SH-SY5Y (cell line): ENCODE measurements around the gene AP1S3.

ENCODE experiments used
- GATA2 ChIP-seq: IDR thresholded peaks from 2 replicates; pipeline ENCODE4 v1.6.1; 2011; ENCODE audit warnings: mild to moderate bottlenecking, low read depth, low read length
- GATA3 ChIP-seq: IDR thresholded peaks from 2 replicates; pipeline ENCODE4 v1.6.1; 2011; ENCODE audit warnings: low read depth, mild to moderate bottlenecking, low read length, moderate library complexity

- no peak for TF ChIP-seq GATA2
- TF ChIP-seq GATA3: no peak
These were observed 50.4 kb downstream of the AP1S3 start for GRCh38 chr2:223786943-223787342.
